Measurements from ENCODE around the gene RBM15. TPM values are rescaled to one million over a fixed set of nuclear protein-coding genes. Genes with fewer than 3 reads are reported as not detected.

RBM15 gene
- polyA plus RNA-seq, 1 donor from 2014 or later: 16.9 TPM

- H3K27ac Mint-ChIP-seq: no peak overlapping the region
- H3K27me3 Mint-ChIP-seq: no peaks in the 10 kb centered on the region
- H3K4me1 Mint-ChIP-seq: peaks cover 18 to 30% (median 28%) of the 10 kb centered on the region in 3 donors
- peaks cover 8% of the 10 kb centered on the region for H3K36me3 Mint-ChIP-seq
- H3K4me3 Mint-ChIP-seq: no peak overlapping the region
- no peaks in the 10 kb centered on the region for H3K9me3 Mint-ChIP-seq
Measured at GRCh38 chr1:110355321-110355720, 16.1 kb downstream of the RBM15 start.

- peaks cover 15 to 33% (median 25%) of the 10 kb centered on the region in 3 donors for H3K4me1 Mint-ChIP-seq
- H3K27me3 Mint-ChIP-seq: no peaks in the 10 kb centered on the region
- peak overlapping the region in 1 of 4 donors; percentile 49 for H3K4me3 Mint-ChIP-seq
- no peaks in the 10 kb centered on the region for H3K9me3 Mint-ChIP-seq
- peaks cover 8% of the 10 kb centered on the region for H3K36me3 Mint-ChIP-seq
- H3K27ac Mint-ChIP-seq: peak overlapping the region in 1 of 3 donors; percentile 66
Measured at GRCh38 chr1:110356379-110356778, 17.2 kb downstream of the RBM15 start.

GRCh38 chr1:110360431-110360830 is 21.3 kb downstream of the RBM15 start:
- H3K4me1 Mint-ChIP-seq: peaks cover 11 to 19% (median 18%) of the 10 kb centered on the region in 3 donors
- peak overlapping the region in 1 of 3 donors; percentile 27 for H3K27ac Mint-ChIP-seq
- no peaks in the 10 kb centered on the region for H3K9me3 Mint-ChIP-seq
- H3K27me3 Mint-ChIP-seq: no peaks in the 10 kb centered on the region
- no peak overlapping the region for H3K4me3 Mint-ChIP-seq
- H3K36me3 Mint-ChIP-seq: peaks cover 9% of the 10 kb centered on the region

GRCh38 chr1:110361856-110362255 is 22.7 kb downstream of the RBM15 start:
- Mint-ChIP-seq H3K4me1 (peaks cover 8 to 11% (median 11%) of the 10 kb centered on the region in 3 donors), H3K9me3 (no peaks in the 10 kb centered on the region), H3K27ac (no peak overlapping the region), H3K36me3 (peaks cover 6% of the 10 kb centered on the region), H3K4me3 (no peak overlapping the region), H3K27me3 (no peaks in the 10 kb centered on the region)

GRCh38 chr1:110364221-110364620 is 25.0 kb downstream of the RBM15 start:
- H3K4me3 Mint-ChIP-seq: no peak overlapping the region
- no peaks in the 10 kb centered on the region for H3K27me3 Mint-ChIP-seq
- peaks cover 4% of the 10 kb centered on the region for H3K36me3 Mint-ChIP-seq
- H3K4me1 Mint-ChIP-seq: peaks cover 4 to 6% (median 5%) of the 10 kb centered on the region in 3 donors
- H3K27ac Mint-ChIP-seq: no peak overlapping the region
- H3K9me3 Mint-ChIP-seq: no peaks in the 10 kb centered on the region

- no peak overlapping the region for H3K4me3 Mint-ChIP-seq
- no peaks in the 10 kb centered on the region for H3K9me3 Mint-ChIP-seq
- no peaks in the 10 kb centered on the region for H3K27me3 Mint-ChIP-seq
- H3K36me3 Mint-ChIP-seq: peaks cover 10% of the 10 kb centered on the region
- peak overlapping the region in 1 of 3 donors; percentile 18 for H3K27ac Mint-ChIP-seq
- peaks cover 4 to 9% (median 6%) of the 10 kb centered on the region in 3 donors for H3K4me1 Mint-ChIP-seq
Measured at GRCh38 chr1:110370827-110371226, 31.6 kb downstream of the RBM15 start.

- Mint-ChIP-seq H3K27me3 (no peaks in the 10 kb centered on the region), H3K4me1 (peaks cover 26 to 39% (median 27%) of the 10 kb centered on the region in 3 donors), H3K36me3 (peaks cover 14% of the 10 kb centered on the region), H3K4me3 (no peak overlapping the region), H3K27ac (peak overlapping the region in 1 of 3 donors; percentile 59), H3K9me3 (no peaks in the 10 kb centered on the region)
Measured at GRCh38 chr1:110375490-110375889, 36.3 kb downstream of the RBM15 start.

GRCh38 chr1:110380672-110381283 is 41.6 kb downstream of the RBM15 start:
- H3K27ac Mint-ChIP-seq: peak overlapping the region; percentile 80 to 94 (median 91)
- H3K4me3 Mint-ChIP-seq: peak overlapping the region; percentile 79 to 87 (median 82)
- peaks cover 3% of the 10 kb centered on the region for H3K36me3 Mint-ChIP-seq
- H3K27me3 Mint-ChIP-seq: no peaks in the 10 kb centered on the region
- no peaks in the 10 kb centered on the region for H3K9me3 Mint-ChIP-seq
- peaks cover 59 to 66% (median 64%) of the 10 kb centered on the region in 3 donors for H3K4me1 Mint-ChIP-seq

GRCh38 chr1:110383251-110383990 is 44.2 kb downstream of the RBM15 start:
- H3K9me3 Mint-ChIP-seq: no peaks in the 10 kb centered on the region
- H3K27ac Mint-ChIP-seq: peak overlapping the region; percentile 66 to 96 (median 92)
- peaks cover 54 to 78% (median 65%) of the 10 kb centered on the region in 3 donors for H3K4me1 Mint-ChIP-seq
- H3K4me3 Mint-ChIP-seq: peak overlapping the region; percentile 58 to 87 (median 69)
- no peaks in the 10 kb centered on the region for H3K36me3 Mint-ChIP-seq
- H3K27me3 Mint-ChIP-seq: no peaks in the 10 kb centered on the region

- H3K27ac Mint-ChIP-seq: peak overlapping the region; percentile 66 to 96 (median 92)
- H3K4me3 Mint-ChIP-seq: peak overlapping the region; percentile 58 to 87 (median 69)
Measured at GRCh38 chr1:110384581-110385321, 45.6 kb downstream of the RBM15 start.

GRCh38 chr1:110385369-110385768 is 46.2 kb downstream of the RBM15 start:
- Mint-ChIP-seq H3K4me3 (peak overlapping the region; percentile 58 to 87 (median 69)), H3K27ac (peak overlapping the region; percentile 66 to 96 (median 92)), H3K4me1 (peaks cover 46 to 68% (median 50%) of the 10 kb centered on the region in 3 donors), H3K9me3 (no peaks in the 10 kb centered on the region), H3K27me3 (no peaks in the 10 kb centered on the region), H3K36me3 (no peaks in the 10 kb centered on the region)

More at GRCh38 chr1:110384581-110385321, 45.6 kb downstream of the RBM15 start:
- H3K4me1 Mint-ChIP-seq: peaks cover 51 to 72% (median 55%) of the 10 kb centered on the region in 3 donors
- H3K9me3 Mint-ChIP-seq: no peaks in the 10 kb centered on the region
- H3K27me3 Mint-ChIP-seq: no peaks in the 10 kb centered on the region
- H3K36me3 Mint-ChIP-seq: no peaks in the 10 kb centered on the region

GRCh38 chr1:110387048-110387754 is 48.0 kb downstream of the RBM15 start:
- Mint-ChIP-seq H3K4me1 (peaks cover 35 to 53% (median 41%) of the 10 kb centered on the region in 3 donors), H3K9me3 (no peaks in the 10 kb centered on the region), H3K27me3 (no peaks in the 10 kb centered on the region), H3K4me3 (peak overlapping the region in 2 of 4 donors; percentile 1 to 4), H3K36me3 (no peaks in the 10 kb centered on the region), H3K27ac (peak overlapping the region; percentile 5 to 78 (median 66))

- H3K27me3 Mint-ChIP-seq: no peaks in the 10 kb centered on the region
- H3K27ac Mint-ChIP-seq: no peak overlapping the region
- no peak overlapping the region for H3K4me3 Mint-ChIP-seq
- no peaks in the 10 kb centered on the region for H3K9me3 Mint-ChIP-seq
- H3K4me1 Mint-ChIP-seq: peaks cover 19 to 30% (median 20%) of the 10 kb centered on the region in 3 donors
- no peaks in the 10 kb centered on the region for H3K36me3 Mint-ChIP-seq
Measured at GRCh38 chr1:110390096-110390495, 50.9 kb downstream of the RBM15 start.

GRCh38 chr1:110390692-110391245 is 51.6 kb downstream of the RBM15 start, which contains the start of gene SLC16A4:
Gene SLC16A4, minus strand, starts transcription at chr1:110391026. Its CDS starts 1,703 bp downstream, at chr1:110389323.
- Mint-ChIP-seq H3K4me1 (peaks cover 13 to 23% (median 14%) of the 10 kb centered on the region in 3 donors), H3K27me3 (no peaks in the 10 kb centered on the region), H3K27ac (no peak within 1 kb of the TSS), H3K9me3 (no peaks in the 10 kb centered on the region), H3K36me3 (peaks cover under 1% of the 10 kb centered on the region), H3K4me3 (no peak within 1 kb of the TSS)

All from IgD-negative memory B cell (primary cell).